ENCODE data around the gene SH3D19. TPM values are rescaled to one million over a fixed set of nuclear protein-coding genes. Genes with fewer than 3 reads are reported as not detected.

SH3D19 gene
- polyA plus RNA-seq, 2 of the 4 experiments (the other 2 are of a cell fraction) = 15.3 to 22.9 TPM

DNA sequence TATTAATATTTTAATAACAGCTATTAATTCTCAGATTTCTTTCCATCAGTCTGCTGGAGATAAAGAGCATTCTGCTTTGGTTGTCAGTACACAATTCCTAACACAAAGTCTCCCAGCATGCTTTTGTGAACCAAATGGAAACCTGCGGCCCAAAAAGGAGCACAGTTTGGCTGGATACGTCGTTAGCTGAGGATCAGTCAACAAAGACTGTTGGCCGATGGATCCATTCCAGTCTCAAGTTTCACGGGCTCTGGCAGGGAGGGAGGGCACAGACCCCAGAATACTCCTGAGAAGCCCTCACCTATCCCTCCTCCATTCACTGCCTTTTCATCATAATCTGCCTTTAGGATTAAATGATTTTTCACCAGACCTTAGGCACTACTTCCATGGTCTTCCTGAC, 74.7 kb downstream of the SH3D19 start:
- H3K27ac ChIP-seq = no peak overlapping the region
- no peak for TF ChIP-seq RAD21 (conservative IDR thresholded peaks at IDR 0.05 in 1 of 2, IDR thresholded peaks at IDR 0.05 in 1 of 2)
- TF ChIP-seq, protein P1, sequence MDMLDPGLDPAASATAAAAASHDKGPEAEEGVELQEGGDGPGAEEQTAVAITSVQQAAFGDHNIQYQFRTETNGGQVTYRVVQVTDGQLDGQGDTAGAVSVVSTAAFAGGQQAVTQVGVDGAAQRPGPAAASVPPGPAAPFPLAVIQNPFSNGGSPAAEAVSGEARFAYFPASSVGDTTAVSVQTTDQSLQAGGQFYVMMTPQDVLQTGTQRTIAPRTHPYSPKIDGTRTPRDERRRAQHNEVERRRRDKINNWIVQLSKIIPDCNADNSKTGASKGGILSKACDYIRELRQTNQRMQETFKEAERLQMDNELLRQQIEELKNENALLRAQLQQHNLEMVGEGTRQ (IDR thresholded peaks at IDR 0.05) = no peak
- no peak for DNase-seq (ENCODE audit: low read depth in 1 of 2, low spot score in 1 of 2)
- ChIA-PET CTCF (no interaction called here), POLR2A (no interaction called here)
- WGBS (ENCODE audit: missing lambda C conversion rate) = 92% methylated on average over 5 of the region's 5 CpGs
- no peak overlapping the region for H3K4me2 ChIP-seq
- no peak overlapping the region for H3K4me3 ChIP-seq
- ATAC-seq = no peak
- no peaks in the 10 kb centered on the region for H3K9me3 ChIP-seq
- no peak for FAIRE-seq
- H3K4me1 ChIP-seq = no peaks in the 10 kb centered on the region

DNA sequence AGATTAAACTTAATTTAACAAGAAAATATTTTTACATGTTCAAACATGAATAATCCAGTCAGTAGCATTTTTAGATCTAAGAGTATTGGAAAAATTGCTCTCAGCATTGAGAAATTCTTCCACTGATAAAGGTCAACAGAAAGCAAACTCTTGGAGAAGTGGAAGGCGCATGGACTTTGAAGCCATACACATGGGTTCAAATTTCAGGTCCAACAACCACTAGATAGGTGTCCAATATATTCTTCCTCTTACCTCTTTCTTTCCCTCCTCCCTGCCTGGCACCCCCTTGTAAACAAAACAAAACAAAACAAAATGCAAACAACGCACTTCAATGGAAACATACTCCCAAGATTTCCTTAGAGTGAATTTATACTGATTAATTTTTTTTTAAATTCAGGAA, 76.9 kb downstream of the SH3D19 start:
- WGBS (ENCODE audit: missing lambda C conversion rate) = 90% methylated on average over 2 of the region's 2 CpGs
- FAIRE-seq (no peak), ATAC-seq (no peak), DNase-seq (ENCODE audit: low read depth in 1 of 2, low spot score in 1 of 2) (no peak)
- H3K4me3 ChIP-seq = no peak overlapping the region
- ChIA-PET POLR2A (no interaction called here), CTCF (no interaction called here)
- TF ChIP-seq RFX5 (IDR thresholded peaks at IDR 0.05) = no peak
- TF ChIP-seq MAFK (IDR thresholded peaks at IDR 0.05; ENCODE audit: partially characterized antibody) = no peak
- no peak for TF ChIP-seq FOSB (CRISPR knock-in tag; IDR thresholded peaks at IDR 0.05)
- no peak for TF ChIP-seq TFCP2L1 (CRISPR knock-in tag; IDR thresholded peaks at IDR 0.05)
- no peak for TF ChIP-seq HDAC2 (IDR thresholded peaks at IDR 0.05)
- no peak for TF ChIP-seq TP53 (CRISPR knock-in tag; IDR thresholded peaks at IDR 0.05)
- TF ChIP-seq ZNF302 (CRISPR knock-in tag; IDR thresholded peaks at IDR 0.05) = no peak
- TF ChIP-seq ZFP36 (IDR thresholded peaks at IDR 0.05; ENCODE audit: borderline replicate concordance, partially characterized antibody) = no peak
- no peak for TF ChIP-seq NR3C1 (IDR thresholded peaks at IDR 0.05)
- TF ChIP-seq MAZ (IDR thresholded peaks at IDR 0.05; ENCODE audit: borderline replicate concordance, low read depth, low read length) = no peak
- TF ChIP-seq ESRRA (IDR thresholded peaks at IDR 0.05; ENCODE audit: borderline replicate concordance, low read length) = no peak
- no peak for TF ChIP-seq CHD4 (IDR thresholded peaks at IDR 0.05; ENCODE audit: borderline replicate concordance)
- TF ChIP-seq, protein P2, sequence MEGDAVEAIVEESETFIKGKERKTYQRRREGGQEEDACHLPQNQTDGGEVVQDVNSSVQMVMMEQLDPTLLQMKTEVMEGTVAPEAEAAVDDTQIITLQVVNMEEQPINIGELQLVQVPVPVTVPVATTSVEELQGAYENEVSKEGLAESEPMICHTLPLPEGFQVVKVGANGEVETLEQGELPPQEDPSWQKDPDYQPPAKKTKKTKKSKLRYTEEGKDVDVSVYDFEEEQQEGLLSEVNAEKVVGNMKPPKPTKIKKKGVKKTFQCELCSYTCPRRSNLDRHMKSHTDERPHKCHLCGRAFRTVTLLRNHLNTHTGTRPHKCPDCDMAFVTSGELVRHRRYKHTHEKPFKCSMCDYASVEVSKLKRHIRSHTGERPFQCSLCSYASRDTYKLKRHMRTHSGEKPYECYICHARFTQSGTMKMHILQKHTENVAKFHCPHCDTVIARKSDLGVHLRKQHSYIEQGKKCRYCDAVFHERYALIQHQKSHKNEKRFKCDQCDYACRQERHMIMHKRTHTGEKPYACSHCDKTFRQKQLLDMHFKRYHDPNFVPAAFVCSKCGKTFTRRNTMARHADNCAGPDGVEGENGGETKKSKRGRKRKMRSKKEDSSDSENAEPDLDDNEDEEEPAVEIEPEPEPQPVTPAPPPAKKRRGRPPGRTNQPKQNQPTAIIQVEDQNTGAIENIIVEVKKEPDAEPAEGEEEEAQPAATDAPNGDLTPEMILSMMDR (IDR thresholded peaks at IDR 0.05) = no peak
- no peak for TF ChIP-seq JUNB (IDR thresholded peaks at IDR 0.05)
- no peak for TF ChIP-seq HOXB13 (CRISPR knock-in tag; IDR thresholded peaks at IDR 0.05; ENCODE audit: low read depth)
- TF ChIP-seq EHMT2 (IDR thresholded peaks at IDR 0.05; ENCODE audit: low read depth) = no peak
- TF ChIP-seq CHD2 (IDR thresholded peaks at IDR 0.05; ENCODE audit: low read length, partially characterized antibody) = no peak
- TF ChIP-seq, protein P3, sequence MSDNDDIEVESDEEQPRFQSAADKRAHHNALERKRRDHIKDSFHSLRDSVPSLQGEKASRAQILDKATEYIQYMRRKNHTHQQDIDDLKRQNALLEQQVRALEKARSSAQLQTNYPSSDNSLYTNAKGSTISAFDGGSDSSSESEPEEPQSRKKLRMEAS (IDR thresholded peaks at IDR 0.05) = no peak
- TF ChIP-seq JUN (IDR thresholded peaks at IDR 0.05) = no peak
- no peak for TF ChIP-seq ZC3H11A (IDR thresholded peaks at IDR 0.05)
- no peaks in the 10 kb centered on the region for H3K9me3 ChIP-seq
- H3K4me1 ChIP-seq = no peaks in the 10 kb centered on the region
- no peak overlapping the region for H3K27ac ChIP-seq
- H3K4me2 ChIP-seq = no peak overlapping the region

DNA sequence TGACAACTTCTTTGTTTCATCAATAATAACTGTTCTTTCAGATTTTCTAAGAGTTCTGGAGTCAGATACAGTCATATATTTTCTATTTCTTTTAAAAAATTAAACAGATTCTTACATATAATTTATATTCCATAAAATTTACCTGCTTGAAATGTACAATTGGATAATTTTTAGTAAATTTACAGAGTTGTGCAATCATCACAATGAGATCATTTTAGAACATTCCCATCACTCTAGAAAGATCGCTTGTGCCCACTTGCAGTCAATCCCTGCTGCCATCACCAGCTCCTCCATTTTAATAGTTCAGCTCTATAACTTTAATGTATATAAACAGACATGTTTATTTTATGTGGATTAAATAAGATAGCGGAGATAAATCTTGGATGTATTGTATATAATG, 78.0 kb downstream of the SH3D19 start:
- Histone ChIP-seq H3K4me3 (no peak overlapping the region), H3K27ac (no peak overlapping the region), H3K9me3 (no peaks in the 10 kb centered on the region), H3K4me2 (no peak overlapping the region), H3K4me1 (no peaks in the 10 kb centered on the region)
- 89% methylated on average over 2 of the region's 2 CpGs for WGBS (ENCODE audit: missing lambda C conversion rate)
- CTCF ChIA-PET = no interaction called here
- POLR2A ChIA-PET = no interaction called here
- FAIRE-seq (no peak), DNase-seq (ENCODE audit: low read depth in 1 of 2, low spot score in 1 of 2) (no peak), ATAC-seq (no peak)
- TF ChIP-seq, protein P4, sequence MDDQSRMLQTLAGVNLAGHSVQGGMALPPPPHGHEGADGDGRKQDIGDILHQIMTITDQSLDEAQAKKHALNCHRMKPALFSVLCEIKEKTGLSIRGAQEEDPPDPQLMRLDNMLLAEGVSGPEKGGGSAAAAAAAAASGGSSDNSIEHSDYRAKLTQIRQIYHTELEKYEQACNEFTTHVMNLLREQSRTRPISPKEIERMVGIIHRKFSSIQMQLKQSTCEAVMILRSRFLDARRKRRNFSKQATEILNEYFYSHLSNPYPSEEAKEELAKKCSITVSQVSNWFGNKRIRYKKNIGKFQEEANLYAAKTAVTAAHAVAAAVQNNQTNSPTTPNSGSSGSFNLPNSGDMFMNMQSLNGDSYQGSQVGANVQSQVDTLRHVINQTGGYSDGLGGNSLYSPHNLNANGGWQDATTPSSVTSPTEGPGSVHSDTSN (IDR thresholded peaks at IDR 0.05) = no peak
- TF ChIP-seq GATA3 (IDR thresholded peaks at IDR 0.05; ENCODE audit: borderline replicate concordance) (no peak), MYC (IDR thresholded peaks at IDR 0.05; ENCODE audit: borderline replicate concordance, low read length) (no peak), JUN (IDR thresholded peaks at IDR 0.05) (no peak), CHD4 (IDR thresholded peaks at IDR 0.05; ENCODE audit: borderline replicate concordance) (no peak), HEYL (CRISPR knock-in tag; IDR thresholded peaks at IDR 0.05) (no peak)
- TF ChIP-seq, protein P5, sequence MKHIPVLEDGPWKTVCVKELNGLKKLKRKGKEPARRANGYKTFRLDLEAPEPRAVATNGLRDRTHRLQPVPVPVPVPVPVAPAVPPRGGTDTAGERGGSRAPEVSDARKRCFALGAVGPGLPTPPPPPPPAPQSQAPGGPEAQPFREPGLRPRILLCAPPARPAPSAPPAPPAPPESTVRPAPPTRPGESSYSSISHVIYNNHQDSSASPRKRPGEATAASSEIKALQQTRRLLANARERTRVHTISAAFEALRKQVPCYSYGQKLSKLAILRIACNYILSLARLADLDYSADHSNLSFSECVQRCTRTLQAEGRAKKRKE (CRISPR knock-in tag; IDR thresholded peaks at IDR 0.05; ENCODE audit: low read depth) = no peak

Measured in A549 (cell line).